Glutamatergic neuron (in vitro differentiated cells): ENCODE results near the gene UBE2D2. TPM values are rescaled to one million over a fixed set of nuclear protein-coding genes. Genes with fewer than 3 reads are reported as not detected.

ENCODE experiments used
- DNase-seq: peaks from one replicate; pipeline ENCODE4 v3.0.0; 2022
- H3K27ac Mint-ChIP-seq: one replicate; pipeline ENCODE4 v1.8.0; 2020; ENCODE audit warnings: mild to moderate bottlenecking, mixed read lengths, inconsistent platforms; ENCODE audit not compliant: unreplicated experiment
- H3K27me3 Mint-ChIP-seq: one replicate; pipeline ENCODE4 v1.8.0; 2020; ENCODE audit warnings: mild to moderate bottlenecking, moderate library complexity, mixed read lengths, inconsistent platforms; ENCODE audit not compliant: unreplicated experiment
- H3K36me3 Mint-ChIP-seq: one replicate; pipeline ENCODE4 v1.8.0; 2020; ENCODE audit warnings: mild to moderate bottlenecking, mixed read lengths, inconsistent platforms; ENCODE audit not compliant: unreplicated experiment
- H3K4me1 Mint-ChIP-seq: one replicate; pipeline ENCODE4 v1.8.0; 2020; ENCODE audit warnings: mild to moderate bottlenecking, low read depth, mixed read lengths, inconsistent platforms; ENCODE audit not compliant: unreplicated experiment
- H3K4me3 Mint-ChIP-seq: one replicate; pipeline ENCODE4 v1.8.0; 2020; ENCODE audit warnings: mild to moderate bottlenecking, mixed read lengths, inconsistent platforms; ENCODE audit not compliant: unreplicated experiment
- H3K9me3 Mint-ChIP-seq: one replicate; pipeline ENCODE4 v1.8.0; 2020; ENCODE audit warnings: mild to moderate bottlenecking, moderate library complexity, mixed read lengths, inconsistent platforms; ENCODE audit not compliant: unreplicated experiment
- total RNA-seq: library from RNA; stranded (reverse); fragmentation: NEBNext Ultra II Directional; extraction: Animal tissue kit (Norgen Biotek cat#: 25700); gene quantifications from one replicate; pipeline ENCODE4 v1.2.1, GENCODE V29; 2021; ENCODE audit not compliant: unreplicated experiment
- TF ChIP-seq, protein P1 (sequence below): fragments of 200-600 bp; sonication (generic); IDR thresholded peaks from one replicate; pipeline ENCODE4 v1.5.0; 2021; ENCODE audit not compliant: partially characterized antibody, unreplicated experiment

The UBE2D2 gene
- total RNA-seq, 1 donor from 2014 or later, result 188 TPM

DNA sequence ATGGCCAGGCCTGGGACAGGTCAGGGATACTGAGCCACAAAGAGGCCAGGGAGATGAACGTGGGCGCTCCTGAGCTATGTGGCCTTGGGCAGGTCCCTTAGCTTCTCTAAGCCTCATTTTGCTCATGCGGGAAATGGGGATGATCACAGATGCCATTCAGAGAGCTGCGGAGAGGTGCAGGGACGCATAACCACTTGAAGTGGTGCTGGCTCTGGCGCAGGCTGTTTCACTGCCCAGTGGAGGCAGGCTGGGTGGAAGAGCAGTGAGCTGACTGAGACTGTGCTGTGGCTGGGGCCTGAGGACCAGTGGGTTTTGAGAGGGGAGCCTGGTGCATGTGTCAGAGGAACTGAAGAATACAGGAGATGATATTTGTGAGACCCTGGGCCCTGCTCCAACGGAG lies 105.4 kb downstream of the UBE2D2 start:
- Mint-ChIP-seq H3K27me3 (peaks cover 6% of the 10 kb centered on the region), H3K4me3 (no peak overlapping the region), H3K27ac (no peak overlapping the region), H3K9me3 (peaks cover 6% of the 10 kb centered on the region), H3K36me3 (no peaks in the 10 kb centered on the region), H3K4me1 (peaks cover 34% of the 10 kb centered on the region)
- no peak for DNase-seq
- TF ChIP-seq, protein P1, sequence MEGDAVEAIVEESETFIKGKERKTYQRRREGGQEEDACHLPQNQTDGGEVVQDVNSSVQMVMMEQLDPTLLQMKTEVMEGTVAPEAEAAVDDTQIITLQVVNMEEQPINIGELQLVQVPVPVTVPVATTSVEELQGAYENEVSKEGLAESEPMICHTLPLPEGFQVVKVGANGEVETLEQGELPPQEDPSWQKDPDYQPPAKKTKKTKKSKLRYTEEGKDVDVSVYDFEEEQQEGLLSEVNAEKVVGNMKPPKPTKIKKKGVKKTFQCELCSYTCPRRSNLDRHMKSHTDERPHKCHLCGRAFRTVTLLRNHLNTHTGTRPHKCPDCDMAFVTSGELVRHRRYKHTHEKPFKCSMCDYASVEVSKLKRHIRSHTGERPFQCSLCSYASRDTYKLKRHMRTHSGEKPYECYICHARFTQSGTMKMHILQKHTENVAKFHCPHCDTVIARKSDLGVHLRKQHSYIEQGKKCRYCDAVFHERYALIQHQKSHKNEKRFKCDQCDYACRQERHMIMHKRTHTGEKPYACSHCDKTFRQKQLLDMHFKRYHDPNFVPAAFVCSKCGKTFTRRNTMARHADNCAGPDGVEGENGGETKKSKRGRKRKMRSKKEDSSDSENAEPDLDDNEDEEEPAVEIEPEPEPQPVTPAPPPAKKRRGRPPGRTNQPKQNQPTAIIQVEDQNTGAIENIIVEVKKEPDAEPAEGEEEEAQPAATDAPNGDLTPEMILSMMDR, result no peak

DNA sequence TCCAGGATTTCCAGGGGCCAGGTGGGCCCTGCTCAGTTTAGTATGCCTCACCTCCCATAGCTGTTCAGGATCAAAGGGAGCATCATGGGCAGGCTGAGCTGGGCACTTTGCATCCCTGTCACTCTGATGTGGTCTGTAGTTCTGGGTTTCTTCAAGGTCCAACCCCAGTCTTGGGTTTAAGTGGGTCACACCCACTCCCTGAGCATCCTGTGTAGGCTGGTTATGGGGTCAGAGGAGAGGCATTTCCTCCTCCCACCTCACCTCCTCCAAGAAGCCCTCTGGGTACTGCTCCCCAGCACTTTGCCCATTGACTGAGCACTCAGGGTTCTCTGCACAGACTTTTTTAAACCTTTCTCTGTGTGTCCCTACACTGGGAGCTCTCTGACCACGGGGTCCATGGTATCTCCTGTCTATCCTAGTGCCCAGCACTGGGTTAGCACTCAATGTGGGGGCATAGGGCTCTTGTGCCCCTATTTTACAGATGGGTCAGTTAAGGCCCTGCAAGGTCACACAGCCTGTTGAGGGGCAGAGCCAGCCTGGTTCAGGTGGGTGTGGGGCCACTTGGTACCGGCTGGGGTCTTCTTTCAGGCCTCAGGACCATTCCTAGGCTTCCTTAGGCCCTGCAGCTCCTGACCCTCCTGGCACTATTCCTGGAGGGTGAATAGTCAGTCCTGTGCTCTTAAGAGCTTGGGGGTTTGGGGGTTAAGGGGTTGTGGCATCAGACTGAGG lies 106.0 kb downstream of the UBE2D2 start:
- Mint-ChIP-seq H3K27ac (peak overlapping the region; percentile 44), H3K27me3 (peaks cover 4% of the 10 kb centered on the region), H3K9me3 (peaks cover 6% of the 10 kb centered on the region), H3K4me1 (peaks cover 37% of the 10 kb centered on the region), H3K4me3 (no peak overlapping the region), H3K36me3 (no peaks in the 10 kb centered on the region)
- TF ChIP-seq, protein P1, result no peak
- no peak for DNase-seq

DNA sequence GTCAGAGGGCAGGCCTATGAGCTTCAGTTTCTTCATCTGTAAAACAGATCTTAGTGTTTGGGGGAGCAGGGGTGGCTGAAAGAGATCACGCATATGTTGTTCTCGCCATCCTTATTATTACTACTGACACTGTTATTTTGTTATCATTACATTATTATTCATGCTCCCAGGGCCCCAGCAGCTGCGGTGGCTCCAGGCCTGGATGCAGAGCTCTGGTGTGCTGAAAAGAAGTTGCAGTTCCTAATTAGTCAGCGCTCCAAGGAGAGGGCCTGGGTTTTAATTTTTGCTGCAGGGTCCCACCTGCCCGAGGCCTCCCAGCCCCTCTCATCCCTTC lies 106.6 kb downstream of the UBE2D2 start:
- Mint-ChIP-seq H3K4me1 (peaks cover 41% of the 10 kb centered on the region), H3K36me3 (no peaks in the 10 kb centered on the region), H3K4me3 (no peak overlapping the region), H3K27ac (peak overlapping the region; percentile 44), H3K9me3 (peaks cover 6% of the 10 kb centered on the region), H3K27me3 (peaks cover 7% of the 10 kb centered on the region)
- DNase-seq, result no peak
- TF ChIP-seq, protein P1, result no peak

DNA sequence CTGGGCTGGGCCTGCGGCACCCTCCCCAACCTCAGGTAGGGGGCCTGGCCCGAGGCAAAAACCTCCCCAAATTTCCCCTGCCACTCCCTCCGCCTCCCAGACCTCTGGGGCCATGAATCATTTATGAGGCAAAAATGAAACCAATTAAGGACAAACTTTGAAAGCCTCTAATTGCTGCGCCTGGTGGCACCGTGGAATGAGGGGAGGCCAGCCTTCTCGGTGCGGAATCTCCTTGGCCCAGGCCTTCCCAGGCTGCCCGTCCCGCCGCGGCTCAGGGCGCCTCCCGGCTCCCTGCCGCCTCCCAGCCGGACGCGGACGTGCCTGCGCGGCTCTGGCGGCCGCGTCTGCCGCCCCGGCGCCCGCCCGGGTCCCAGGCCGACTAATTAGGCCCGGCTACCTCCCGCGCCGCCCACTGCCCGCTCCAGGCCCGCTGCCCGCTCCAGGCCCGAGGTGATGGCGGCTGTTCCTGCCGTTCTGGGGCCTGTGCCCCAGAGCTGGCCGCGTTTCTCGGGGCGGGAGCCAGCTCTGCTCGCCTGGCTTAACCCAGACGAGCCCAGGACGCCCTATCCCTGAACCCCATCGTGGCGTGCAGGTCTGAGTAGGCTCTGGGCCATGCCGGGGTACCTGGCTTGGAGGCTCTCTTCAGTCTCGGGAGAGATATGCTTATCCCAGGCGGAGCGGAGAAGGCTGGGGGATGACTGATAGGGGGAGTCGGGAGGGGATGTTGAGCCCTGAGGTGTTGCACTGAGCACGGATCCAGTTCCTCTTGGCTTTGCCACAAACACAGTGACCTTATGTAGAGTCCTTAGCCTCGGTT lies 107.1 kb downstream of the UBE2D2 start:
- peak overlapping the region; percentile 70 for H3K4me3 Mint-ChIP-seq
- H3K36me3 Mint-ChIP-seq, result no peaks in the 10 kb centered on the region
- H3K9me3 Mint-ChIP-seq, result peaks cover 5% of the 10 kb centered on the region
- TF ChIP-seq, protein P1, result no peak
- peak overlapping the region; percentile 43 for H3K27ac Mint-ChIP-seq
- H3K4me1 Mint-ChIP-seq, result peaks cover 43% of the 10 kb centered on the region
- DNase-seq, result peak; percentile 61
- H3K27me3 Mint-ChIP-seq, result peaks cover 7% of the 10 kb centered on the region
